Measurements from ENCODE around the gene SOX8. TPM values are rescaled to one million over a fixed set of nuclear protein-coding genes. Genes with fewer than 3 reads are reported as not detected.

The SOX8 gene
- total RNA-seq, 4 donors from 2014 or later = 0.10 to 0.91 (median 0.33) TPM

DNA sequence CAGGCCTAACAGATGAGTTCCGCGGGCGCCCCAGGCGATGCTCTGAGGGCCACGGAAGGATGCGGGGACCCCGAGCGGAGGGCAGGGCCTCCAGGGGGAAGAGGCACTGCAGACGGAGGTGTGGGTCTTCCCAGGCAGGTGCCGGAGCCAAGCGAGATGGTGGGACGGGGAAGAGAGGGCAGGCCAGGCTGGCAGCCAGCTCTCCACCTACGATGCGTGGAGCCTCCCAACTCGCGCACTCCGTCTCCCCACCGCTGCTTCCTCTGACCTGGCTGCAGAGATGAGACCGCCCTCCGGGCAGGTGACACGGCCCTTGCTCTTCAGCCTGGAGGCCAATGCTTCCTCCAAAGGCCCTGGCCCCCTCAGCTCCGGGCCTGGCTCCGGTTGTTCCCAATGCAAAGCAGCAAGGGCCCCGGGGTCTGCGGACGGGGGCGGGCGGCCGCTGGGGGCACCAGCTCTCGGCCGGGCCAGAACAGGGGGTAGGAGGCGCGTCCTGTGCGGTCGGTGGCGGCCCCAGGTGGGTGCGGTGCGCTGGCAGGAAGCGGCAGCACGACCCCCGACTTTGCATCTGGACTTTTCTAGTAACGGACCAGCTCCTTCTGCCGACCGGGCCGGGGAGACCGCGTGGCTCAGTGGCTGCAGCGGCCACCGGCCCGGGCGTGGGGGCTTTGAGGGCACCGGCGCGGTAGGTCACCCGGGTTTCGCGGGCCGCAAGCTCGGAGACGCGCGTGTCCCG is 1.5 kb upstream of the SOX8 start:
- H3K4me3 ChIP-seq = peak overlapping the region; percentile 43 to 53 (median 50)
- peaks cover 6 to 7% of the 10 kb centered on the region in 2 donors for H3K4me1 ChIP-seq
- DNase-seq (no peak), ATAC-seq (no peak)
- intact Hi-C loops (cut with DNase I; ENCODE audit: low total_unique reads) = no loop called here
- H3K9me3 ChIP-seq = no peaks in the 10 kb centered on the region
- in situ Hi-C loops (cut with MboI; ENCODE audit: low sequenced_read_pairs in 4 of 4) = no loop called here
- H3K27ac ChIP-seq = no peak overlapping the region
- no peaks in the 10 kb centered on the region for H3K36me3 ChIP-seq
- TF ChIP-seq, protein P1, sequence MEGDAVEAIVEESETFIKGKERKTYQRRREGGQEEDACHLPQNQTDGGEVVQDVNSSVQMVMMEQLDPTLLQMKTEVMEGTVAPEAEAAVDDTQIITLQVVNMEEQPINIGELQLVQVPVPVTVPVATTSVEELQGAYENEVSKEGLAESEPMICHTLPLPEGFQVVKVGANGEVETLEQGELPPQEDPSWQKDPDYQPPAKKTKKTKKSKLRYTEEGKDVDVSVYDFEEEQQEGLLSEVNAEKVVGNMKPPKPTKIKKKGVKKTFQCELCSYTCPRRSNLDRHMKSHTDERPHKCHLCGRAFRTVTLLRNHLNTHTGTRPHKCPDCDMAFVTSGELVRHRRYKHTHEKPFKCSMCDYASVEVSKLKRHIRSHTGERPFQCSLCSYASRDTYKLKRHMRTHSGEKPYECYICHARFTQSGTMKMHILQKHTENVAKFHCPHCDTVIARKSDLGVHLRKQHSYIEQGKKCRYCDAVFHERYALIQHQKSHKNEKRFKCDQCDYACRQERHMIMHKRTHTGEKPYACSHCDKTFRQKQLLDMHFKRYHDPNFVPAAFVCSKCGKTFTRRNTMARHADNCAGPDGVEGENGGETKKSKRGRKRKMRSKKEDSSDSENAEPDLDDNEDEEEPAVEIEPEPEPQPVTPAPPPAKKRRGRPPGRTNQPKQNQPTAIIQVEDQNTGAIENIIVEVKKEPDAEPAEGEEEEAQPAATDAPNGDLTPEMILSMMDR (IDR thresholded peaks at IDR 0.05 in 4 of 5, conservative IDR thresholded peaks at IDR 0.05 in 1 of 5) = no peak
- no peak for TF ChIP-seq POLR2A (IDR thresholded peaks at IDR 0.05)
- peaks cover 46 to 72% (median 63%) of the 10 kb centered on the region in 3 donors for H3K27me3 ChIP-seq

DNA sequence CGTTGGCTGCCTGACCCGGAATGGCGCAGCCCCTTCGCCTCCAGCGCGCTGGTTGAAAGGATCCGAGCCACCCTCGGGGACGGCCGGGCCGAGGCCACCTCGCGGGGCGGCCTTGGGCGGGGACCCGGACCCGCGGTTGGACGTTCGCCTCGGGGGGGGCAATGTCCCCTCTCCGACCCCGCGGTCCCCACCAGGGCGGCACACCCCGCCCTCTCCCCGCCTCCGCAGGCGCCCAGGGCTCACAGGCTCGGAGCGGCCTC is 1.0 kb upstream of the SOX8 start:
- TF ChIP-seq, protein P1 (IDR thresholded peaks at IDR 0.05 in 4 of 5, conservative IDR thresholded peaks at IDR 0.05 in 1 of 5) = no peak
- no peak for TF ChIP-seq POLR2A (IDR thresholded peaks at IDR 0.05)
- Histone ChIP-seq H3K27ac (no peak overlapping the region), H3K9me3 (no peaks in the 10 kb centered on the region), H3K27me3 (peaks cover 50 to 72% (median 59%) of the 10 kb centered on the region in 3 donors), H3K4me3 (peak overlapping the region; percentile 43 to 53 (median 50)), H3K4me1 (peaks cover 6 to 7% of the 10 kb centered on the region in 2 donors), H3K36me3 (no peaks in the 10 kb centered on the region)
- DNase-seq (no peak), ATAC-seq (no peak)
- intact Hi-C loops (cut with DNase I; ENCODE audit: low total_unique reads) = no loop called here
- in situ Hi-C loops (cut with MboI; ENCODE audit: low sequenced_read_pairs in 4 of 4) = no loop called here

- peaks cover 51 to 72% (median 66%) of the 10 kb centered on the region in 3 donors for H3K27me3 ChIP-seq
These were observed 824 bp downstream of the SOX8 start for GRCh38 chr16:982145-983043.

GRCh38 chr16:983044-984030 is 1.8 kb downstream of the SOX8 start:
- no peaks in the 10 kb centered on the region for H3K9me3 ChIP-seq
- intact Hi-C loops (cut with DNase I; ENCODE audit: low total_unique reads) = no loop called here
- H3K4me1 ChIP-seq = peaks cover 0 to 7% of the 10 kb centered on the region in 2 donors
- no peak for DNase-seq
- H3K4me3 ChIP-seq = no peak overlapping the region
- ATAC-seq = no peak
- TF ChIP-seq, protein P1 (IDR thresholded peaks at IDR 0.05 in 4 of 5, conservative IDR thresholded peaks at IDR 0.05 in 1 of 5) = no peak
- TF ChIP-seq POLR2A (IDR thresholded peaks at IDR 0.05) = no peak
- H3K27me3 ChIP-seq = peaks cover 50 to 72% (median 67%) of the 10 kb centered on the region in 3 donors
- H3K36me3 ChIP-seq = no peaks in the 10 kb centered on the region
- no peak overlapping the region for H3K27ac ChIP-seq
- in situ Hi-C loops (cut with MboI; ENCODE audit: low sequenced_read_pairs in 4 of 4) = no loop called here

More at GRCh38 chr16:982145-983043, 824 bp downstream of the SOX8 start:
- Histone ChIP-seq H3K36me3 (no peaks in the 10 kb centered on the region), H3K4me1 (peaks cover 0 to 7% of the 10 kb centered on the region in 2 donors), H3K9me3 (no peaks in the 10 kb centered on the region), H3K27ac (no peak overlapping the region), H3K4me3 (peak overlapping the region; percentile 10 to 53 (median 26))
- in situ Hi-C loops (cut with MboI; ENCODE audit: low sequenced_read_pairs in 4 of 4) = no loop called here
- TF ChIP-seq, protein P1 (IDR thresholded peaks at IDR 0.05 in 4 of 5, conservative IDR thresholded peaks at IDR 0.05 in 1 of 5) = no peak
- TF ChIP-seq POLR2A (IDR thresholded peaks at IDR 0.05) = no peak
- DNase-seq (no peak), ATAC-seq (no peak)
- intact Hi-C loops (cut with DNase I; ENCODE audit: low total_unique reads) = no loop called here

All from gastrocnemius medialis (tissue), 4 donors.